H1 (cell line): ENCODE results near the gene TPPP3. TPM values are rescaled to one million over a fixed set of nuclear protein-coding genes. Genes with fewer than 3 reads are reported as not detected.

ENCODE experiments used
- CTCF ChIA-PET: fragments of 300-600 bp; sonication (Branson Sonifier 250); formaldehyde crosslinking; loops from one replicate; lab custom pipeline; 2021; ENCODE audit not compliant: partially characterized antibody; lab: Charles Lee
- POLR2A ChIA-PET: fragments of 300-600 bp; sonication (Branson Sonifier 250); formaldehyde crosslinking; loops from one replicate; lab custom pipeline; 2021; ENCODE audit warnings: inconsistent platforms; ENCODE audit not compliant: partially characterized antibody; lab: Charles Lee
- DNase-seq, 2 experiments: peaks; one replicate each; pipeline versions ENCODE4 v3.0.0 to v3.0.0-alpha.2; 2010 to 2022; ENCODE audit warnings: low spot score in 2 of 2, low read depth in 1 of 2, mixed read lengths in 1 of 2
- FAIRE-seq: peaks from 2 replicates; lab custom pipeline; 2011; peaks lifted over from hg19 to GRCh38; lab: Jason Lieb, UNC
- H2AFZ ChIP-seq: 2 replicates; pipeline ENCODE4 v1.8.1; 2012; ENCODE audit warnings: low read length, inconsistent platforms
- H2AK5ac ChIP-seq: 2 replicates; pipeline ENCODE4 v1.6.1; 2013; ENCODE audit warnings: low read depth, low read length
- H2BK120ac ChIP-seq: replicated peaks from 2 replicates; pipeline ENCODE3; 2013; ENCODE audit warnings: low read depth, low read length, inconsistent platforms
- H2BK12ac ChIP-seq: 2 replicates; pipeline ENCODE4 v1.6.1; 2013; ENCODE audit warnings: low read depth, low read length
- H2BK15ac ChIP-seq: 2 replicates; pipeline ENCODE4 v1.6.1; 2013; ENCODE audit warnings: low read length
- H2BK20ac ChIP-seq: 2 replicates; pipeline ENCODE4 v1.6.1; 2013; ENCODE audit warnings: low read length
- H2BK5ac ChIP-seq: 2 replicates; pipeline ENCODE4 v1.6.1; 2013; ENCODE audit warnings: low read depth, low read length
- H3K14ac ChIP-seq: 2 replicates; pipeline ENCODE4 v1.6.1; 2013; ENCODE audit warnings: inconsistent platforms; ENCODE audit not compliant: insufficient read length
- H3K18ac ChIP-seq: 2 replicates; pipeline ENCODE4 v1.6.1; 2013; ENCODE audit warnings: low read length; ENCODE audit errors: extremely low read depth
- H3K23ac ChIP-seq: 2 replicates; pipeline ENCODE4 v1.6.1; 2013; ENCODE audit warnings: inconsistent platforms; ENCODE audit not compliant: insufficient read length
- H3K23me2 ChIP-seq: 2 replicates; pipeline ENCODE4 v1.6.1; 2013; ENCODE audit warnings: low read depth, low read length
- H3K27ac ChIP-seq: 2 replicates; pipeline ENCODE4 v1.6.1; 2011; ENCODE audit warnings: low read depth, low read length, inconsistent platforms
- H3K27me3 ChIP-seq, 4 experiments: replicated peaks in 1 of 4; 1 replicate in 1 of 4; 2 replicates in 3 of 4; pipeline versions ENCODE4 v1.6.1 to v1.8.1; 2011 to 2013; ENCODE audit warnings: low read length in 3 of 4, mild to moderate bottlenecking in 3 of 4, inconsistent platforms in 2 of 4, mixed read lengths in 2 of 4, moderate library complexity in 1 of 4; ENCODE audit not compliant: control insufficient read depth in 3 of 4, insufficient read depth in 3 of 4; ENCODE audit errors: extremely low read depth in 1 of 4
- H3K36me3 ChIP-seq, 4 experiments: 2 replicates each; pipeline versions ENCODE4 v1.6.1 to v1.8.1; 2011 to 2013; ENCODE audit warnings: mild to moderate bottlenecking in 4 of 4, low read length in 3 of 4, moderate library complexity in 2 of 4, control low read depth in 1 of 4, inconsistent platforms in 1 of 4; ENCODE audit not compliant: insufficient read depth in 4 of 4, control insufficient read depth in 2 of 4
- H3K4ac ChIP-seq: replicated peaks from 2 replicates; pipeline ENCODE3; 2013; ENCODE audit warnings: low read length, low read depth, mixed read lengths, inconsistent platforms; ENCODE audit not compliant: insufficient read length
- H3K4me1 ChIP-seq, 4 experiments: replicated peaks in 1 of 4; 1 replicate in 1 of 4; 2 replicates in 3 of 4; pipeline versions ENCODE4 v1.6.1 to v1.8.1; 2011 to 2013; ENCODE audit warnings: low read length in 3 of 4, inconsistent platforms in 2 of 4, mixed read lengths in 1 of 4; ENCODE audit not compliant: insufficient read depth in 4 of 4, control insufficient read depth in 3 of 4
- H3K4me2 ChIP-seq, 2 experiments: 2 replicates each; pipeline versions ENCODE4 v1.6.1 to v1.8.1; 2011 to 2013; ENCODE audit warnings: low read depth in 2 of 2, low read length in 2 of 2, control low read depth in 1 of 2, inconsistent platforms in 1 of 2, mild to moderate bottlenecking in 1 of 2; ENCODE audit not compliant: insufficient read depth in 1 of 2
- H3K4me3 ChIP-seq, 4 experiments: fragments of 200-600, 300-600 bp in 1 of 4; sonication (generic), shearing (Covaris generic), sonication (Bioruptor Twin) in 1 of 4; 2 replicates each; pipeline versions ENCODE4 v1.5.1 to v1.8.1; 2011 to 2016; ENCODE audit warnings: low read length in 4 of 4, low read depth in 3 of 4, control low read depth in 2 of 4, inconsistent platforms in 2 of 4, mild to moderate bottlenecking in 2 of 4, mixed read lengths in 1 of 4, moderate library complexity in 1 of 4; ENCODE audit not compliant: insufficient read depth in 2 of 4; ENCODE audit errors: extremely low read depth in 1 of 4
- H3K56ac ChIP-seq: replicated peaks from 2 replicates; pipeline ENCODE3; 2013; ENCODE audit warnings: low read depth, mild to moderate bottlenecking, mixed read lengths, low read length, inconsistent platforms; ENCODE audit not compliant: insufficient read length
- H3K79me1 ChIP-seq: 2 replicates; pipeline ENCODE4 v1.6.1; 2013; ENCODE audit warnings: low read depth, low read length, control low read depth
- H3K79me2 ChIP-seq, 2 experiments: 2 replicates each; pipeline versions ENCODE4 v1.6.1 to v1.8.1; 2012 to 2013; ENCODE audit warnings: low read length in 2 of 2, mild to moderate bottlenecking in 2 of 2, inconsistent platforms in 1 of 2; ENCODE audit not compliant: insufficient read depth in 2 of 2, control insufficient read depth in 1 of 2
- H3K9ac ChIP-seq, 4 experiments: replicated peaks in 1 of 4; 1 replicate in 1 of 4; 2 replicates in 3 of 4; pipeline versions ENCODE4 v1.6.1 to v1.8.1; 2011 to 2013; ENCODE audit warnings: low read depth in 3 of 4, low read length in 3 of 4, control low read depth in 2 of 4, mild to moderate bottlenecking in 2 of 4, moderate library complexity in 2 of 4, inconsistent platforms in 1 of 4; ENCODE audit errors: extremely low read depth in 1 of 4
- H3K9me3 ChIP-seq, 2 experiments: 2 replicates each; pipeline versions ENCODE4 v1.6.1 to v1.8.1; 2012 to 2013; ENCODE audit warnings: mild to moderate bottlenecking in 2 of 2, moderate library complexity in 2 of 2, control low read depth in 1 of 2, inconsistent platforms in 1 of 2, low read depth in 1 of 2, low read length in 1 of 2, mixed read lengths in 1 of 2; ENCODE audit not compliant: insufficient read depth in 2 of 2
- H4K20me1 ChIP-seq, 2 experiments: replicated peaks in 1 of 2; 2 replicates each; pipeline versions ENCODE3 to v1.8.1; 2011 to 2013; ENCODE audit warnings: inconsistent platforms in 2 of 2, low read length in 2 of 2, mild to moderate bottlenecking in 1 of 2; ENCODE audit not compliant: insufficient read depth in 2 of 2, control insufficient read depth in 1 of 2
- H4K5ac ChIP-seq: 2 replicates; pipeline ENCODE4 v1.6.1; 2013; ENCODE audit warnings: low read length, low read depth, mixed read lengths, inconsistent platforms; ENCODE audit not compliant: insufficient read length
- H4K8ac ChIP-seq: 2 replicates; pipeline ENCODE4 v1.8.0; 2013; ENCODE audit warnings: mild to moderate bottlenecking, moderate library complexity, low read length, inconsistent platforms; ENCODE audit not compliant: insufficient read depth; ENCODE audit errors: extremely low read depth
- H4K91ac ChIP-seq: replicated peaks from 2 replicates; pipeline ENCODE3; 2013; ENCODE audit warnings: low read length, mixed read lengths, inconsistent platforms; ENCODE audit not compliant: insufficient read length
- CHD2 ChIP-seq: IDR thresholded peaks from 2 replicates; pipeline ENCODE4 v1.6.1; 2012; ENCODE audit warnings: low read length, improper control_type of control experiment
- WGBS, 2 experiments: shearing (Covaris generic) in 1 of 2; methylation state at CpG; one replicate each; pipeline versions ENCODE4 v1.1.6 to v1.1.7; 2013 to 2015; ENCODE audit warnings: low lambda C conversion rate in 2 of 2, mixed read lengths in 2 of 2, inconsistent platforms in 1 of 2, low coverage in 1 of 2, missing lambda C conversion rate in 1 of 2; ENCODE audit not compliant: insufficient replicate concordance in 2 of 2, insufficient coverage in 1 of 2, insufficient read length in 1 of 2; ENCODE audit errors: extremely low coverage in 1 of 2, missing lambda C conversion rate in 1 of 2; 5-methylcytosine and 5-hydroxymethylcytosine counted together
- polyA plus RNA-seq, 7 experiments: library from polyadenylated mRNA; depleted of rRNA in 3 of 7; stranded (reverse) in 5 of 7; unstranded in 2 of 7; fragments of >200 nt in 5 of 7; fragments of 200-250 nt in 2 of 7; gene quantifications; 1 replicate in 5 of 7; 2 replicates in 1 of 7; 4 replicates in 1 of 7; pipeline versions ENCODE4 v1.2.1 to v1.2.3, GENCODE V29; 2011 to 2013; ENCODE audit warnings: missing spikeins in 2 of 7, mixed read lengths in 2 of 7
- total RNA-seq: library from RNA; stranded (reverse); fragmentation: NEBNext Ultra II Directional; extraction: Animal tissue kit (Norgen Biotek cat#: 25700); gene quantifications from 2 replicates; pipeline ENCODE4 v1.2.1, GENCODE V29; 2021
- TF ChIP-seq, protein P1 (sequence below): IDR thresholded peaks from 2 replicates; pipeline ENCODE4 v1.6.1; 2012; ENCODE audit warnings: low read length, inconsistent platforms

Gene TPPP3
- total and polyA plus RNA-seq, 2 of the 8 experiments (the other 6 are each of a cell fraction or from before 2014, with no cell fraction given) = 0.77 to 1.0 TPM

- H3K14ac ChIP-seq = no peak overlapping the region
- no peaks in the 10 kb centered on the region for H3K4me1 ChIP-seq
- TF ChIP-seq, protein P1, sequence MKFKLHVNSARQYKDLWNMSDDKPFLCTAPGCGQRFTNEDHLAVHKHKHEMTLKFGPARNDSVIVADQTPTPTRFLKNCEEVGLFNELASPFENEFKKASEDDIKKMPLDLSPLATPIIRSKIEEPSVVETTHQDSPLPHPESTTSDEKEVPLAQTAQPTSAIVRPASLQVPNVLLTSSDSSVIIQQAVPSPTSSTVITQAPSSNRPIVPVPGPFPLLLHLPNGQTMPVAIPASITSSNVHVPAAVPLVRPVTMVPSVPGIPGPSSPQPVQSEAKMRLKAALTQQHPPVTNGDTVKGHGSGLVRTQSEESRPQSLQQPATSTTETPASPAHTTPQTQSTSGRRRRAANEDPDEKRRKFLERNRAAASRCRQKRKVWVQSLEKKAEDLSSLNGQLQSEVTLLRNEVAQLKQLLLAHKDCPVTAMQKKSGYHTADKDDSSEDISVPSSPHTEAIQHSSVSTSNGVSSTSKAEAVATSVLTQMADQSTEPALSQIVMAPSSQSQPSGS = no peak
- TF ChIP-seq CHD2 = no peak
- no peaks in the 10 kb centered on the region for H4K20me1 ChIP-seq
- no peak overlapping the region for H2BK120ac ChIP-seq
- H2AK5ac ChIP-seq = no peak overlapping the region
- no peak overlapping the region for H3K23ac ChIP-seq
- no peaks in the 10 kb centered on the region for H3K27me3 ChIP-seq
- WGBS, 2 experiments = 88% methylated on average over 4 of the region's 4 CpGs; no CpG with 5 or more reads in 1 of the 2 experiments
- no peak for DNase-seq
- H4K91ac ChIP-seq = no peak overlapping the region
- H3K23me2 ChIP-seq = no peaks in the 10 kb centered on the region
- no peak overlapping the region for H4K5ac ChIP-seq
- no peak overlapping the region for H3K4ac ChIP-seq
- no peak overlapping the region for H3K56ac ChIP-seq
- H2BK12ac ChIP-seq = no peak overlapping the region
- H3K79me1 ChIP-seq = no peaks in the 10 kb centered on the region
- FAIRE-seq = no peak
- no peak overlapping the region for H2BK5ac ChIP-seq
- no peaks in the 10 kb centered on the region for H3K79me2 ChIP-seq
- ChIA-PET CTCF (no interaction called here), POLR2A (no interaction called here)
- no peaks in the 10 kb centered on the region for H3K9me3 ChIP-seq
- H3K27ac ChIP-seq = no peak overlapping the region
- no peak overlapping the region for H3K9ac ChIP-seq
- no peak overlapping the region for H2AFZ ChIP-seq
- H2BK20ac ChIP-seq = no peak overlapping the region
- H3K4me2 ChIP-seq = no peak overlapping the region
- no peak overlapping the region for H2BK15ac ChIP-seq
- H3K4me3 ChIP-seq = no peak overlapping the region
- no peaks in the 10 kb centered on the region for H3K36me3 ChIP-seq
- H4K8ac ChIP-seq = no peak overlapping the region
- H3K18ac ChIP-seq = no peak overlapping the region
Observed at GRCh38 chr16:67342616-67343015, 50.7 kb downstream of the TPPP3 start.
